GM21825 (cell line): ENCODE measurements around the gene MMP25.

Experiments used
- ATAC-seq: cut with Tn5 transposase; IDR thresholded peaks from one replicate; pipeline ENCODE4 v1.9.1; 2021; ENCODE audit warnings: mild to moderate bottlenecking, moderate library complexity; ENCODE audit not compliant: unreplicated experiment

MMP25 gene, protein sequence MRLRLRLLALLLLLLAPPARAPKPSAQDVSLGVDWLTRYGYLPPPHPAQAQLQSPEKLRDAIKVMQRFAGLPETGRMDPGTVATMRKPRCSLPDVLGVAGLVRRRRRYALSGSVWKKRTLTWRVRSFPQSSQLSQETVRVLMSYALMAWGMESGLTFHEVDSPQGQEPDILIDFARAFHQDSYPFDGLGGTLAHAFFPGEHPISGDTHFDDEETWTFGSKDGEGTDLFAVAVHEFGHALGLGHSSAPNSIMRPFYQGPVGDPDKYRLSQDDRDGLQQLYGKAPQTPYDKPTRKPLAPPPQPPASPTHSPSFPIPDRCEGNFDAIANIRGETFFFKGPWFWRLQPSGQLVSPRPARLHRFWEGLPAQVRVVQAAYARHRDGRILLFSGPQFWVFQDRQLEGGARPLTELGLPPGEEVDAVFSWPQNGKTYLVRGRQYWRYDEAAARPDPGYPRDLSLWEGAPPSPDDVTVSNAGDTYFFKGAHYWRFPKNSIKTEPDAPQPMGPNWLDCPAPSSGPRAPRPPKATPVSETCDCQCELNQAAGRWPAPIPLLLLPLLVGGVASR

DNA sequence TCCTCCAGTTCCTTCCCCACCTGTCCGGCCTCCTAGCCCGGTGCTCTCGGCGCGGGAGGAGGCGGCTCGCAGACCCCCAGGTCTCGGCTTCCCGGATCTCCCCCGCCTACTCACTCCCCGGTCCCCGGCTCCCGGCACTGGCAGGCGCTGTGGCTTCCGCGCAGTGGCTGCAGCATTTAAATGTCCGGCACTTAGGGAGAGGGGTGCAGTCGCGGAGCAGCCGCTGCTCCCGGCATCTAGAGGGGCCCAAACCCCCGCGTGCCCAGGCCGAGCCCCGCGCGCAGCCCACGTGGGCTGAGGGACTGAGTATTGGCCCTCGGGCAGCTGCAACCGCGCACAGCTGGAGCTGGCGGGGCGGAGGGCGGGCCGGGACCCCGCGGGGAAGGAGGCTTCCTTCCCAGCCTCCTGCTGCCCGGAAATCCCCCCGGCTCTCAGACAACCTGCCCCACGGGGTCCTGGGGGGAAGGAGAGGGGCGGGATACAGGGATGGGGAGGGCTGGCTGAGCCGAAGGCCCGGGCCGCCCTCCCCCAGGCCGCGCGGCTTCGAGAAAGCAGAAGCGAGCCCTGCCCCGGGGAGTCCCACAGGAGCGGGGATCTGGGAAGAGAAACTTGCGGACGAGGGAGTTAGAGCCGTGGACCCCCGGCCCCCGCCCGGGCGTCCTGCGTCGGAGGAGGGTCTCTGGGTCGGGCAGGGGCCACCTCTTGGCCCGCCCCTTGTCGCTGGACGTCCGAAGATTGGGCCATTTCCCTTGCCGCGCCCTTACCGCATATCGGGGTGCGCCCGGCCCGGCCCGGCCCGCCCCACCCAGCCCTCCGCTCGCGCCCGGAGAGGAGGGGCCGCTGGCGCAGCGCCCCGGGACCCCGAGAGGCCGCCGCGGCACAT, at the start of gene MMP25:
Gene MMP25 (plus strand): TSS at position 804 of the 883 bp plus-strand sequence. CDS start 357 bp downstream, outside the sequence.
- peak; percentile 56 for ATAC-seq

DNA sequence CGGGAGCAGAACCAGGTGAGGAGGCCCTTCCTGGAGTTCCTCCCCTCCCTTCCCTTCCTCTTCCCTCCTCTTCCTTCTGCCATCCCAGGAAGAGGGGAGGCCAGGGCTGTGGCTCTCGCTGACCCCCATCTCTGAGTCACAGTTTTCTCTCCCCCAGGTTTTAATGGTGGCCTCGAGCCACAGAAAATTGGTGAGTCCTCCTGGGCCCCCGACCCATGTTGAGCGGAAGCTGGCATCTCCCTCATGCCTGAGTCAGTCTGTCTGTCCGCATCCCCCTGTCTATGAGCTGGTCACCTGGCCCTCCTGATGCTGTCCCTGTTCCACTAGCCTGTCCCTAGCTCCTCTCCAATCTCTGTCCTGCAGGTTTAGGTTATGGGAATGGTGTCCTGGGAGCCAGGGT, 46.4 kb upstream of the MMP25 start:
- no peak for ATAC-seq

DNA sequence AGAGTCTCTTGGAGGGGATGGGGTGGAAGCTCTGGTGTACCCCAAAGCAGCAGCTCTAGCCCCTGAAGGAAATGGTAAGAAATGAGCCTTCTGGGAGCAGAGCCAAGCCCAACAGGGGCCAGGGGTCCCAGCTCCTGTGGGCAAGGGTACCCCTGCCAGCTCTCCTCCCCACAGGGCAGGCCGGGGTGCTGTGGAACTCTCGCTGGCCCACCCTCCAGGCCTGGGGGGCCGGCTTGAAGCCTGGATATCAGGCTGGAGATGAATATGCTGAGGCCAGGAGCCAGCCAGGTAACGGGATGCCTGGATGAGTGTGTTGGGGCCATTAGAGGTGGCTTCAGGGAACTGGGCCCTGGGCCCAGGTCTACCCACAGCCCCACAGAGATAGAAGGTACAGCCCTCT, 45.8 kb upstream of the MMP25 start:
- ATAC-seq = no peak

GRCh38 chr16:3001316-3001715, 45.0 kb upstream of the MMP25 start:
- no peak for ATAC-seq

GRCh38 chr16:3003582-3004270, 42.6 kb upstream of the MMP25 start:
- peak; percentile 93 for ATAC-seq

DNA sequence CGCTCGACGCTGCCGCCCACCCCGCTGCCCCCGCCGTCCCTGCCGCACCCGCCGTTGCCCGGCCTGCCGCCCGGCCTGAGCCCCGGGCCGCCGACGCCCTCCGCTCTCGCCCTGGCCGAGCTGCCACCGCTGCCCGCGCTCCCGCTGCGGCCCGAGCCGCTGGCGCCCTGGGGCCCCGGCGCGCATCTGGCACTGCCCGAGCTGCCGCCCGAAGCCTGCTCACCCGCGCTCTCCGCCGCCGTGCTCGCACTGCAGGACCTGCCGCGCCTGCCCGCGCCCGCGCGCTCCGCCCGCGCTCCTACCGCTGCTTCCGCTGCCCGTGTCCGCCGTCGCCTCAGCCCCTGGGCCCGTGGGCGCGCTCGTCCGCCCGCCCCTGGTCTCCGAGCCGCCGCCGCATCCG, 42.0 kb upstream of the MMP25 start:
- ATAC-seq = peak; percentile 16

DNA sequence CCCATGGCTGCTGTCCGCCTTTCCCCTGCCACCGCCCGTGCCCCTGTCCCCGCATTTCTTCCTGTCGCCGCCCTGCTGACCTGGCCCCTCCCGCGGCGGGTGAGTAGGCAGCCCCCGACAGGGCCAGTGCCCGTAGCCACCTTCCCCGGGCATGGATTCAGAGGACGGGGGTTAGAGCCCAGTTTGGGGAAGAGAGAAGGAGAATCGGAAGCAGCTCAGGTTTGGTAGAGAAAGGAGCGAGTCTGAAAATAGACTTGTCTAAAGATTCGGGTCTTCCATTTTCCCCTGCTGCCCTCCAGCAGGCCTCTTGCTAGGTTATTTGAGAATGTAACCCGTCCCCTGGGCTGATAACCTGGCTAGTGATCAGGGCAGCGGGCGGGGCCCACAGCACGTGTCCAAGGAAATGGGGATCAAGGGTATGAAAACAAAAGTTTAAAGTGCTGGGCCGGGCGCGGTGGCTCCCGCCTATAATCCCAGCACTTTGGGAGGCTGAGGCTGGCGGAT, 41.5 kb upstream of the MMP25 start:
- no peak for ATAC-seq

GRCh38 chr16:3007059-3007956, 39.1 kb upstream of the MMP25 start:
- no peak for ATAC-seq

GRCh38 chr16:3007957-3008689, 38.2 kb upstream of the MMP25 start:
- ATAC-seq = no peak

DNA sequence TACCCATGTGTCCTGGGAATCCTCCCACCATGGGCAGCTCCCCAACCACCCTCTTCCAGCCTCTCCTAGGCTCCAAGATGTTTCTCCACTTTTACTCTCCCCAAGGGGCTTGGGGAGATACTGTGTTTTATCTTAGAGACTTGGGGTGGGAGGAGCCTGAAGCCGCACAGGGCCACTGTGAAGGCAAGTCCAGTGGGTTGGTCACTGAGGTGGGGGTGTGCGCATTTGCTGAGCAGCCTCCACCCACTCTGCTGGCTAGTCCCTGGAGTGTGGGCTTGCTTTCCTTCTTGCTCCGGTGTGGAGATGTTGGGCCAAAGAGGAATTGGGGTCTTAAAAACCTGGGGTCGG, 37.7 kb upstream of the MMP25 start:
- no peak for ATAC-seq

DNA sequence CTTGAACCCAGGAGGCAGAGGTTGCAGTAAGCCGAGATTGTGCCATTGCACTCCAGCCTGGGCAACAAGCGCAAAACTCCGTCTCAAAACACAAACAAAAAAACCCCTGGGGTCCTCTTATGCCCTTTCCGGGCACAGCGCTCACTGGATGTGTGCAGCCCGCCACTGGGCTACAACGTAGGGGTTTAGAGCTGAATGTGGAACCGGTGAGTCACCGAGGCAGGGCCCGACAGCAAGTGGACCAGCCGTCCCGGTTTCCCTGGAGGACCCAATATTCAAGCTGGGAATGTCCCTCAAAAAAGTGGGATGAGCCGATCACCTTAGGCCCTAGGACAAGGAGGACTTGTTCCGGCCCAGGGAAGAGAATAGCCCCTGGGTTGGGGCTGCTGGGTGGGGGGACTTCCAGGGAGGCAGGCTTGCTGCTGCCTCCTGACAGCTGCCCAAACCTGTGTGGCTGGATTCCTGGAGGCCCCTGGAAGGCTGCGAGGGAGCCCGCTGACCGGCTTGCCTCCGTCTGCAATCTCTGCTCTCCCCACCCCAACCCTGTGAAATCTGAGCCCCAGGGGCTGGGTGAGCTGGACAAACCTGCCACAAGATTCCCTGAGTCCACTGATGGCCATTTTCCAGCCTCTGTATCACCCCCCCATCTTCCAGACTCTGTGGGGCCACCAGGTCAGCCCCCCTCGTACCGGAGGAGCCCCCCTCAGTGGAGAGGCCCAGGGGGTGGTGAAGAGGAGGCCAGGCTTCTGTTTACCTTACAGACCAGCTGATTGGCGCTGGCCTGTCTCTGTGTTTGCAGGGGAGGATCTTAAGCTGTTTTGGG, 36.6 kb upstream of the MMP25 start:
- ATAC-seq = no peak

DNA sequence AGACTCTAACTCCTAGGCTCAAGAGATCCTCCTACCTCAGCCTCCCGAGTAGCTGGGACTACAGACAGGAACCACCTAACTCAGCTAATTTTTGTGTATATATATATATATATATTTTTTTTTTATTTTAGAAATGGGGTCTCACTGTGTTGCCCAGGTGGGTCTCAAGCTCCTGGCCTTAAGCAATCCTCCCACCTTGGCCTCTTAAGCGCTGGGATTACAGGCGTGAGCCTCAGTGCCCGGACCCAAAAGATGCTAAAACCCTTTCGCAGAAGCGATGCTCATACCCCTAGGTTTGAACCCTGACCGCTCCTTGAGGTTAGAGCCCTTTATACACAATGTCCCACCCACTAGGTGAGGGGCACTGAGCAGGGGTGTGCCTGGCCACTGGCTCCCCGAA, 35.9 kb upstream of the MMP25 start:
- ATAC-seq = no peak

- ATAC-seq = no peak
Observed at GRCh38 chr16:3012246-3012645, 34.1 kb upstream of the MMP25 start.

GRCh38 chr16:3012828-3013420, 33.4 kb upstream of the MMP25 start, which contains the start of gene CLDN9:
TSS of gene CLDN9 (plus strand) at chr16:3012923. CDS start at chr16:3013363, 440 bp downstream.
- ATAC-seq = no peak

GRCh38 chr16:3013491-3013951, 32.8 kb upstream of the MMP25 start:
- ATAC-seq = no peak

DNA sequence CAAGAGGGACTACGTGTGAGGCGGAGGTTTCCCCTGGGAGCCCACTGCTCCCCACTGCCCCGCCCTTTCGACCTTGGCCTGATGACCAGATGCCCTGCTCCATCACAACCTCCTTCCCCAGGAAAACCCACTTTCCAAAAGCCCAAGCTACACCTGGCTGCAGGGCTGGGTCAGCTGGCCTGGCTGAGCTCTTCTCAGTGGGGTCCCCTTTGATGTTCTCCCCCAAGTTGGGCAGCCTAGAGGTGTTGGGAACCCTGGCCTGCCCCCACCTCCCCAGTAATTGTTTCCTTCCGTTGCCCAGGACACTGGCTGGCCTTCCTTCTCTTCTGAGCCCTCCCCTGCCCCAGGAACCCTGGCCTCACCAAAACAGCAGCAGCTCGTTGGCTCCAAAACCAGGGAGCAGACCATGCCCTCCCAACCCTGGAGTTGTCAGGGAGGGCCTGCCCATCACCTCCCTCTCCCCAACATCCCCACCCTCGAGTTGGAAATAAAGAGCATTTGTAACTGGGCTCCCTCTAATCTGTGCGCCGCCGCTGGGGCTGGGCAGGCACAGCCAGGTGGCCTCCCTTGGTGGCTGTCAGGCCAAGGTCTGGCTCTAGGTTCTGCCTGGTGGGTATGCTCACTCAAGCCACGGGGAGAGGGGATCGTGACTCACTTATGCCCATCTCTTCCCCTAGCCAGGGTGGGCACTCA, 32.2 kb upstream of the MMP25 start:
- ATAC-seq = no peak

DNA sequence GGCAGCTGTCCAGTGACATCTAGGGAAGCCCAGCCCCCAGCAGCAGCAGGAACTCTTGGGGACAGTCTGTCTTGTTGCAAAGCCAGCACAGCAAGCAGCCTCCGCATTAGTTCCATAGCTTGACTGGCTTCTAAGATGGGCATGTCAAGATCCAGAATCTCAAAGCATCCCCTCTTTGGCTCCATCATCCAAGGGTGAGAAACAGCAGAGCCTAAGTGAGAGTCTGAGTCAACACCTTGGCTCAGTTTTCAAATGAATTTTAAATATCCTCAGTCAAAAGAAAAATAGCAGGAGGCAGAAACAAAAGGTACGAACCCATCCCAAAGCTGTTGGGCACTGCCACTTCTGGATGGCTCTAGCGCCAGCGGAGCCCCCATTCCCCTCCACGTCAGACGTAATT, 31.4 kb upstream of the MMP25 start:
- ATAC-seq = no peak
